HepG2 (cell line): ENCODE measurements around the gene ZNF184. TPM values are rescaled to one million over a fixed set of nuclear protein-coding genes. Genes with fewer than 3 reads are reported as not detected.

ENCODE experiments used
- ATAC-seq: fragments of 200-7000 bp; cut with Tn5 transposase; 3 replicates; pipeline ENCODE4 v1.9.1; 2020; ENCODE audit warnings: mild to moderate bottlenecking, moderate library complexity
- BruUV-seq: library from RNA; stranded (reverse); fragments of 400-500 nt; replicated peaks from 2 replicates; lab custom pipeline; 2021; lab: Mats Ljungman, UMichigan
- CTCF ChIA-PET: fragments of 300-600 bp; formaldehyde crosslinking; extraction: SDS; loops from one replicate; lab custom pipeline; 2021; ENCODE audit warnings: low total read pairs, inconsistent platforms, low intra/inter-chr PET ratio; lab: Yijun Ruan, JAX
- POLR2A ChIA-PET: fragments of 350-600 bp; sonication (Branson Sonifier 250); formaldehyde crosslinking; loops from one replicate; lab custom pipeline; 2020; ENCODE audit warnings: antibody characterized with exemption, inconsistent platforms; lab: Yijun Ruan, JAX
- DNase-seq: peaks from one replicate; pipeline ENCODE4 v3.0.0-alpha.2; 2015; ENCODE audit warnings: low spot score
- FAIRE-seq: peaks from 3 replicates; lab custom pipeline; 2011; peaks lifted over from hg19 to GRCh38; lab: Jason Lieb, UNC
- H2AFZ ChIP-seq: one replicate; pipeline ENCODE4 v1.6.1; 2011; ENCODE audit warnings: low read length, inconsistent platforms
- H3K27ac ChIP-seq: fragments of 300-600 bp; 3 replicates; pipeline ENCODE4 v1.8.0; 2011; ENCODE audit warnings: mixed run types, mild to moderate bottlenecking, mixed read lengths, low read length, inconsistent platforms; ENCODE audit not compliant: insufficient read depth; ENCODE audit errors: extremely low read length
- H3K27me3 ChIP-seq, 2 experiments: fragments of 200-600 bp in 1 of 2; 2 replicates in 1 of 2; 3 replicates in 1 of 2; pipeline versions ENCODE4 v1.6.0 to v1.8.0; 2011; ENCODE audit warnings: low read length in 2 of 2, mild to moderate bottlenecking in 2 of 2, moderate library complexity in 2 of 2, inconsistent platforms in 1 of 2; ENCODE audit not compliant: insufficient read depth in 2 of 2, control insufficient read depth in 1 of 2
- H3K36me3 ChIP-seq, 2 experiments: fragments of 200-600 bp in 1 of 2; replicated peaks in 1 of 2; 2 replicates in 1 of 2; 3 replicates in 1 of 2; pipeline versions ENCODE4 v1.5.1 to v1.8.0; 2011; ENCODE audit warnings: low read length in 2 of 2, inconsistent platforms in 1 of 2; ENCODE audit not compliant: insufficient read depth in 2 of 2, control insufficient read depth in 1 of 2
- H3K4me1 ChIP-seq: 2 replicates; pipeline ENCODE4 v1.5.1; 2012; ENCODE audit warnings: low read length, inconsistent platforms; ENCODE audit not compliant: insufficient read depth
- H3K4me2 ChIP-seq: 2 replicates; pipeline ENCODE4 v1.6.0; 2011; ENCODE audit warnings: low read depth, low read length, inconsistent platforms
- H3K4me3 ChIP-seq, 3 experiments: fragments of 200-600 bp in 1 of 3; sonication (generic), shearing (Covaris generic) in 1 of 3; replicated peaks in 1 of 3; 2 replicates each; pipeline ENCODE4 v1.5.1; 2011 to 2016; ENCODE audit warnings: low read length in 3 of 3, inconsistent platforms in 2 of 3, low read depth in 2 of 3, mild to moderate bottlenecking in 2 of 3, control low read depth in 1 of 3, mixed read lengths in 1 of 3; ENCODE audit not compliant: insufficient read depth in 1 of 3
- H3K79me2 ChIP-seq: one replicate; pipeline ENCODE4 v1.6.1; 2011; ENCODE audit warnings: low read length, inconsistent platforms; ENCODE audit not compliant: insufficient read depth
- H3K9ac ChIP-seq: 2 replicates; pipeline ENCODE4 v1.6.0; 2011; ENCODE audit warnings: mild to moderate bottlenecking, low read depth, low read length, inconsistent platforms; ENCODE audit not compliant: insufficient read depth
- H3K9me3 ChIP-seq: 2 replicates; pipeline ENCODE4 v1.5.1; 2012; ENCODE audit warnings: mild to moderate bottlenecking, low read length
- H4K20me1 ChIP-seq: 2 replicates; pipeline ENCODE4 v1.6.0; 2011; ENCODE audit warnings: inconsistent platforms, mild to moderate bottlenecking, low read length, moderate library complexity; ENCODE audit not compliant: insufficient read depth
- ATF4 ChIP-seq, 2 experiments: fragments of 450-650 bp in 1 of 2; sonication (generic) in 1 of 2; formaldehyde crosslinking; IDR thresholded peaks; 2 replicates each; pipeline versions ENCODE4 v1.5.0 to v1.8.0; 2020 to 2022; ENCODE audit warnings: mild to moderate bottlenecking in 1 of 2, missing genetic modification reagents in 1 of 2
- BHLHE40 ChIP-seq: IDR thresholded peaks from 2 replicates; pipeline ENCODE4 v1.6.1; 2011; ENCODE audit warnings: low read length, improper control_type of control experiment
- HDAC2 ChIP-seq: sonication (generic); formaldehyde crosslinking; IDR thresholded peaks from 2 replicates; pipeline ENCODE4 v1.4.0; 2020; ENCODE audit warnings: missing genetic modification reagents
- HNF4A ChIP-seq: sonication (generic); formaldehyde crosslinking; IDR thresholded peaks from 2 replicates; pipeline ENCODE4 v1.4.0; 2020; ENCODE audit warnings: missing genetic modification reagents
- HOMEZ ChIP-seq: IDR thresholded peaks from 2 replicates; pipeline ENCODE4 v1.6.1; 2016; ENCODE audit warnings: low read depth
- ISL2 ChIP-seq: sonication (generic); formaldehyde crosslinking; IDR thresholded peaks from 2 replicates; pipeline ENCODE4 v1.5.0; 2020; ENCODE audit warnings: missing genetic modification reagents
- KLF15 ChIP-seq: sonication (generic); formaldehyde crosslinking; IDR thresholded peaks from 2 replicates; pipeline ENCODE4 v1.8.1; 2023; ENCODE audit warnings: borderline replicate concordance, mild to moderate bottlenecking, inconsistent platforms, missing genetic modification reagents, mixed read lengths
- NAIF1 ChIP-seq: sonication (generic); formaldehyde crosslinking; IDR thresholded peaks from 2 replicates; pipeline ENCODE4 v1.5.0; 2020; ENCODE audit warnings: mild to moderate bottlenecking, missing genetic modification reagents, borderline replicate concordance
- NONO ChIP-seq, 2 experiments: fragments of 450-650 bp in 1 of 2; sonication (generic) in 1 of 2; formaldehyde crosslinking in 1 of 2; IDR thresholded peaks in 1 of 2; conservative IDR thresholded peaks in 1 of 2; 2 replicates each; pipeline versions ENCODE4 v1.6.1 to v1.8.0; 2017 to 2022; ENCODE audit warnings: mild to moderate bottlenecking in 1 of 2, missing genetic modification reagents in 1 of 2, moderate library complexity in 1 of 2
- NR2F6 ChIP-seq, 2 experiments: IDR thresholded peaks; 2 replicates each; pipeline ENCODE4 v1.6.1; 2016; ENCODE audit warnings: antibody characterized with exemption in 1 of 2, mild to moderate bottlenecking in 1 of 2
- PRPF4 ChIP-seq: fragments of 200-400 bp; formaldehyde crosslinking; IDR thresholded peaks from 2 replicates; pipeline ENCODE4 v1.6.1; 2016; ENCODE audit warnings: low read length, low read depth; ENCODE audit not compliant: poor library complexity, severe bottlenecking
- PTBP1 ChIP-seq: fragments of 200-400 bp; formaldehyde crosslinking; IDR thresholded peaks from 2 replicates; pipeline ENCODE4 v1.6.1; 2018; ENCODE audit warnings: low read length, low read depth; ENCODE audit not compliant: poor library complexity, severe bottlenecking
- REL ChIP-seq: sonication (generic); formaldehyde crosslinking; conservative IDR thresholded peaks from 2 replicates; pipeline ENCODE4 v1.8.0; 2022; ENCODE audit warnings: mild to moderate bottlenecking, missing genetic modification reagents, moderate library complexity
- SP4 ChIP-seq: sonication (generic); formaldehyde crosslinking; IDR thresholded peaks from 2 replicates; pipeline ENCODE4 v1.8.1; 2023; ENCODE audit warnings: mild to moderate bottlenecking, missing genetic modification reagents
- YEATS4 ChIP-seq: sonication (generic); formaldehyde crosslinking; IDR thresholded peaks from 2 replicates; pipeline ENCODE4 v1.4.0; 2020; ENCODE audit warnings: missing genetic modification reagents, borderline replicate concordance
- ZFP90 ChIP-seq: sonication (generic); formaldehyde crosslinking; IDR thresholded peaks from 2 replicates; pipeline ENCODE4 v1.8.0; 2022; ENCODE audit warnings: missing genetic modification reagents, mild to moderate bottlenecking, inconsistent platforms, borderline replicate concordance
- ZMYM2 ChIP-seq: sonication (generic); formaldehyde crosslinking; IDR thresholded peaks from 2 replicates; pipeline ENCODE4 v1.8.0; 2022; ENCODE audit warnings: mild to moderate bottlenecking, missing genetic modification reagents
- ZNF143 ChIP-seq: sonication (generic); formaldehyde crosslinking; IDR thresholded peaks from 2 replicates; pipeline ENCODE4 v1.4.0; 2020; ENCODE audit warnings: missing genetic modification reagents
- ZNF207 ChIP-seq: fragments of 450-650 bp; IDR thresholded peaks from 2 replicates; pipeline ENCODE4 v1.6.1; 2016; ENCODE audit warnings: antibody characterized with exemption, borderline replicate concordance
- ZNF251 ChIP-seq: sonication (generic); formaldehyde crosslinking; IDR thresholded peaks from 2 replicates; pipeline ENCODE4 v1.9.0; 2021; ENCODE audit warnings: mild to moderate bottlenecking, missing genetic modification reagents
- ZNF605 ChIP-seq: sonication (generic); formaldehyde crosslinking; IDR thresholded peaks from 2 replicates; pipeline ENCODE4 v1.8.0; 2022; ENCODE audit warnings: mild to moderate bottlenecking, missing genetic modification reagents
- ZNF781 ChIP-seq: sonication (generic); formaldehyde crosslinking; IDR thresholded peaks from 2 replicates; pipeline ENCODE4 v1.5.1; 2020; ENCODE audit warnings: borderline replicate concordance, mild to moderate bottlenecking, missing genetic modification reagents; ENCODE audit errors: not compliant biosample characterization
- ZSCAN9 ChIP-seq: IDR thresholded peaks from 2 replicates; pipeline ENCODE4 v1.6.1; 2016; ENCODE audit warnings: borderline replicate concordance
- WGBS: methylation state at CpG from one replicate; pipeline ENCODE4 v1.1.6; 2017; ENCODE audit warnings: low lambda C conversion rate; 5-methylcytosine and 5-hydroxymethylcytosine counted together
- in situ Hi-C: cut with HindIII; loops from 2 replicates; pipeline ENCODE4 v1.10.0; 2017; ENCODE audit warnings: low pct_unique_long_range_greater_than_20kb; ENCODE audit not compliant: extremely low pct_ligation_motif_present
- intact Hi-C: fragments of 100-400 bp; cut with micrococcal nuclease; formaldehyde crosslinking; loops from one replicate; pipeline ENCODE4 v1.10.0; 2022; ENCODE audit not compliant: unreplicated experiment
- polyA plus RNA-seq, 8 experiments: library from polyadenylated mRNA; depleted of rRNA in 3 of 8; stranded (reverse) in 7 of 8; unstranded in 1 of 8; fragments of >200 nt; fragmentation: Illumina TruSeq in 4 of 8; extraction: Trizol in 4 of 8; gene quantifications; 2 replicates each; pipeline versions ENCODE4 v1.2.1 to v1.2.3, GENCODE V29; 2011 to 2016; ENCODE audit warnings: low read depth in 4 of 8, missing spikeins in 1 of 8, mixed read lengths in 1 of 8; ENCODE audit not compliant: insufficient read depth in 1 of 8
- total RNA-seq, 5 experiments: library from RNA; depleted of rRNA; stranded (reverse); fragments of >200 nt; fragmentation: Illumina TruSeq; extraction: Trizol; gene quantifications; 2 replicates each; pipeline ENCODE4 v1.2.3, GENCODE V29; 2016; ENCODE audit warnings: low read depth in 1 of 5

ZNF184 gene
- total and polyA plus RNA-seq, 2 of the 13 experiments (the other 11 are each of a cell fraction or from before 2014, with no cell fraction given): 2.1 to 10.1 TPM

DNA sequence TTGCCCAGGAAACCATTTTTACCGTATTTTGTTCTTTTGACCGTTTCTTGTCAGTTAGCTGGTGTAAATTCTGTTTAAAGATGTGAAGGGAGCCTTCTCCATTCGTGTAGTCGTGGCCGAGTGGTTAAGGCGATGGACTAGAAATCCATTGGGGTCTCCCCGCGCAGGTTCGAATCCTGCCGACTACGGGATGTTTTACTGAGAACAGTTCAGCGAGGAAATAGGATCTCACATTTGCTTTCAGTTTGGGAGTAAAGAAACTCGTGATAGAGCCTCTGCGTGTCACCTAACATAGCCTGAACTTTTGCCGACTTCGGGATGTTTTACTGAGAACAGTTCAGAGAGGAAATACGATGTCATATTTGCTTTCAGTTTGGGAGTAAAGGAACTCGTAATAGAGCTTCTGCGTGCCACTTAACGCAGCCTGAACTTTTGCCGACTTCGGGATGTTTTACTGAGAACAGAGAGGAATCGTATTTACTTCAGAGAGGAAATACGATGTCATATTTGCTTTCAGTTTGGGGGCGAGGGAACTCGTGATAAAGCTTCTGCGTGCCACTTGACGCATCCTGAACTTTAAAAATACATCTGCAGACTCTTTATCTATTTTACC, 5.9 kb upstream of the ZNF184 start:
- H3K9me3 ChIP-seq: no peaks in the 10 kb centered on the region
- no peaks in the 10 kb centered on the region for H3K79me2 ChIP-seq
- peak; percentile 87 for DNase-seq
- H2AFZ ChIP-seq: peak overlapping the region; percentile 97
- peak overlapping the region; percentile 74 for H3K27ac ChIP-seq
- ChIA-PET POLR2A (interaction anchor here (1.0 to 1.6 kb wide), 2 partner anchors 17 to 27 kb away, joined by 3 to 4 read pairs; no protein-coding TSS in a partner anchor), CTCF (no interaction called here)
- H3K36me3 ChIP-seq: no peaks in the 10 kb centered on the region
- under 1% methylated on average over 28 of the region's 28 CpGs for WGBS
- peaks cover 33% of the 10 kb centered on the region for H3K4me1 ChIP-seq
- H3K27me3 ChIP-seq: no peaks in the 10 kb centered on the region; a peak in 1 of 5 replicates
- BruUV-seq: no TSS peak
- H3K4me2 ChIP-seq: peak overlapping the region; percentile 83
- peak; percentile 60 for FAIRE-seq
- H4K20me1 ChIP-seq: no peaks in the 10 kb centered on the region
- peak overlapping the region; percentile 77 for H3K9ac ChIP-seq
- intact Hi-C loops (loop anchor here (1.0 to 10.0 kb wide), 6 partner anchors 24 to 924 kb away; partner anchors contain the start of genes POM121L2 and ZNF391), in situ Hi-C loops (no loop called here)
- H3K4me3 ChIP-seq: peak overlapping the region; percentile 80 to 87 (median 81)
- peak; percentile 87 for ATAC-seq
- peak; percentile 50; the same call in 1 of the 2 replicates for TF ChIP-seq ZNF605
- TF ChIP-seq ZNF781 (CRISPR knock-in tag): no peak
- no peak; the same call in 1 of the 2 replicates for TF ChIP-seq SP4
- no peak for TF ChIP-seq NONO (IDR thresholded peaks at IDR 0.05)
- TF ChIP-seq NONO (CRISPR knock-in tag; conservative IDR thresholded peaks at IDR 0.05): no peak
- TF ChIP-seq YEATS4 (CRISPR knock-in tag): peak; percentile 45; the same call in 1 of the 2 replicates
- no peak for TF ChIP-seq ZNF207
- peak; percentile 75; the same call in 1 of the 2 replicates for TF ChIP-seq ZMYM2
- no peak for TF ChIP-seq NR2F6 (IDR thresholded peaks at IDR 0.05)
- TF ChIP-seq NR2F6 (CRISPR knock-in tag; IDR thresholded peaks at IDR 0.05): peak; percentile 19; the same call in 1 of the 2 replicates
- TF ChIP-seq ZNF143 (CRISPR knock-in tag): no peak
- no peak for TF ChIP-seq ZNF251
- TF ChIP-seq HOMEZ (CRISPR knock-in tag): peak; percentile 72; the same call in 1 of the 2 replicates
- peak; percentile 83 for TF ChIP-seq ZSCAN9
- TF ChIP-seq NAIF1: no peak
- no peak for TF ChIP-seq PTBP1
- TF ChIP-seq REL (CRISPR knock-in tag): no peak
- no peak for TF ChIP-seq BHLHE40
- TF ChIP-seq HDAC2: peak; percentile 66
- TF ChIP-seq HNF4A (CRISPR knock-in tag): peak; percentile 13; the same call in 1 of the 2 replicates
- peak; percentile 94 for TF ChIP-seq PRPF4
- peak; percentile 36; the same call in 1 of the 2 replicates for TF ChIP-seq ISL2
- no peak; the same call in 1 of the 2 replicates for TF ChIP-seq ZFP90 (CRISPR knock-in tag)
- no peak for TF ChIP-seq ATF4 (CRISPR knock-in tag; IDR thresholded peaks at IDR 0.05)
- TF ChIP-seq KLF15 (CRISPR knock-in tag): no peak
